B cell (primary cell): ENCODE data around the gene SYNE1. TPM values are rescaled to one million over a fixed set of nuclear protein-coding genes. Genes with fewer than 3 reads are reported as not detected.

Experiments
- ATAC-seq: fragments of 200-7000 bp; cut with Tn5 transposase; one replicate; pipeline ENCODE4 v1.10.0; 2021; ENCODE audit warnings: low read depth, mild to moderate bottlenecking, moderate number of reproducible peaks, moderate library complexity
- CTCF ChIA-PET: fragments of 350-600 bp; sonication (Branson Sonifier 250); formaldehyde crosslinking; loops from one replicate; lab custom pipeline; 2021; ENCODE audit warnings: antibody characterized with exemption, inconsistent platforms; lab: Charles Lee
- POLR2A ChIA-PET: fragments of 350-600 bp; sonication (Branson Sonifier 250); formaldehyde crosslinking; loops from one replicate; lab custom pipeline; 2021; ENCODE audit warnings: antibody characterized with exemption; lab: Charles Lee
- DNase-seq: peaks from one replicate; pipeline ENCODE4 v3.0.0; 2013
- H2AFZ ChIP-seq: 2 replicates; pipeline ENCODE4 v1.6.1; 2012; ENCODE audit warnings: mild to moderate bottlenecking, low read depth, low read length; ENCODE audit not compliant: insufficient read depth, poor library complexity, severe bottlenecking
- H3K27ac ChIP-seq, 2 donors: 1 replicate in 1 of 2; 2 replicates in 1 of 2; pipeline ENCODE4 v1.5.1; 2012 to 2013; ENCODE audit warnings: low read length in 2 of 2, mild to moderate bottlenecking in 2 of 2, moderate library complexity in 1 of 2
- H3K27me3 ChIP-seq, 4 experiments: fragments of 200-600 bp in 1 of 4; sonication (generic) in 1 of 4; replicated peaks in 1 of 4; 1 replicate in 2 of 4; 2 replicates in 2 of 4; pipeline versions ENCODE4 v1.6.1 to v1.7.0; 2013 to 2016; ENCODE audit warnings: low read length in 3 of 4, mild to moderate bottlenecking in 2 of 4, mixed read lengths in 1 of 4, moderate library complexity in 1 of 4; ENCODE audit not compliant: insufficient read depth in 4 of 4, control insufficient read depth in 3 of 4; ENCODE audit errors: control extremely low read depth in 1 of 4
- H3K36me3 ChIP-seq, 2 experiments: replicated peaks in 1 of 2; 1 replicate in 1 of 2; 2 replicates in 1 of 2; pipeline versions ENCODE4 v1.6.1 to v1.7.1; 2013; ENCODE audit warnings: low read length in 1 of 2; ENCODE audit not compliant: insufficient read depth in 2 of 2, control insufficient read depth in 1 of 2; ENCODE audit errors: control extremely low read depth in 1 of 2, extremely low read depth in 1 of 2
- H3K4me1 ChIP-seq, 2 donors: fragments of 200-600 bp in 1 of 2; sonication (generic) in 1 of 2; 1 replicate in 1 of 2; 2 replicates in 1 of 2; pipeline versions ENCODE4 v1.5.1 to v1.6.1; 2013 to 2017; ENCODE audit warnings: low read length in 2 of 2; ENCODE audit not compliant: control insufficient read depth in 2 of 2, insufficient read depth in 2 of 2
- H3K4me2 ChIP-seq: replicated peaks from 2 replicates; pipeline ENCODE3; 2012; ENCODE audit warnings: mild to moderate bottlenecking, low read depth, low read length; ENCODE audit not compliant: poor library complexity, severe bottlenecking
- H3K4me3 ChIP-seq, 5 experiments: fragments of 200-600 bp in 1 of 5; sonication (generic) in 1 of 5; 1 replicate in 3 of 5; 2 replicates in 2 of 5; pipeline versions ENCODE4 v1.5.1 to v1.7.0; 2011 to 2016; ENCODE audit warnings: low read length in 4 of 5, mild to moderate bottlenecking in 4 of 5, low read depth in 2 of 5, control low read depth in 1 of 5, moderate library complexity in 1 of 5; ENCODE audit not compliant: insufficient read depth in 1 of 5; ENCODE audit errors: control extremely low read depth in 1 of 5, extremely low read depth in 1 of 5
- H3K79me2 ChIP-seq: fragments of 200-600 bp; sonication (generic); one replicate; pipeline ENCODE4 v1.6.0; 2016; ENCODE audit warnings: low read length; ENCODE audit not compliant: control insufficient read depth, insufficient read depth
- H3K9ac ChIP-seq: fragments of 200-600 bp; sonication (generic); 2 replicates; pipeline ENCODE4 v1.6.1; 2017; ENCODE audit warnings: mild to moderate bottlenecking, low read length, moderate library complexity
- H3K9me3 ChIP-seq, 3 donors: one replicate each; pipeline versions ENCODE4 v1.6.1 to v1.7.1; 2013; ENCODE audit warnings: low read length in 2 of 3; ENCODE audit not compliant: control insufficient read depth in 2 of 3, insufficient read depth in 1 of 3; ENCODE audit errors: control extremely low read depth in 1 of 3
- H4K20me1 ChIP-seq: 2 replicates; pipeline ENCODE4 v1.6.0; 2012; ENCODE audit warnings: mild to moderate bottlenecking, low read length; ENCODE audit not compliant: insufficient read depth, control insufficient read depth, poor library complexity, severe bottlenecking
- H3K27ac Mint-ChIP-seq: one replicate; pipeline ENCODE4 v1.8.0; 2021; ENCODE audit warnings: mixed read lengths
- H3K27me3 Mint-ChIP-seq: one replicate; pipeline ENCODE4 v1.8.0; 2021; ENCODE audit warnings: mixed read lengths
- H3K4me1 Mint-ChIP-seq: one replicate; pipeline ENCODE4 v1.8.0; 2021; ENCODE audit warnings: mixed read lengths
- H3K4me3 Mint-ChIP-seq: one replicate; pipeline ENCODE4 v1.8.0; 2021; ENCODE audit warnings: mixed read lengths
- H3K9me3 Mint-ChIP-seq: one replicate; pipeline ENCODE4 v1.8.0; 2022; ENCODE audit warnings: mixed read lengths; ENCODE audit not compliant: insufficient read depth
- EZH2 ChIP-seq: IDR thresholded peaks from 2 replicates; pipeline ENCODE4 v1.6.1; 2012; ENCODE audit warnings: borderline replicate concordance, low read depth, mild to moderate bottlenecking, moderate library complexity, low read length; ENCODE audit not compliant: insufficient read depth, poor library complexity, severe bottlenecking
- WGBS: methylation state at CpG from one replicate; pipeline ENCODE4 v1.1.5; 2013; ENCODE audit warnings: missing lambda C conversion rate; ENCODE audit not compliant: insufficient coverage; 5-methylcytosine and 5-hydroxymethylcytosine counted together
- intact Hi-C: fragments of 100-400 bp; cut with micrococcal nuclease; formaldehyde crosslinking; loops from one replicate; pipeline ENCODE4 v1.10.0; 2022
- polyA plus RNA-seq: library from polyadenylated mRNA; depleted of rRNA; stranded (reverse); fragments of >200 nt; gene quantifications from 2 replicates; pipeline ENCODE4 v1.2.3, GENCODE V29; 2012
- total RNA-seq, 2 donors: library from RNA; stranded (reverse); fragments of 120-200 nt in 1 of 2; gene quantifications; 1 replicate in 1 of 2; 2 replicates in 1 of 2; pipeline versions ENCODE4 v1.2.3 to v1.2.4, GENCODE V29; 2013 to 2022
- TF ChIP-seq, protein P1 (sequence below): fragments of 200-600 bp; IDR thresholded peaks from one replicate; pipeline ENCODE4 v1.8.0; 2022; ENCODE audit warnings: antibody characterized with exemption, mild to moderate bottlenecking

Gene SYNE1
- total and polyA plus RNA-seq, 2 donors (not counting 1 experiment from before 2014, with no cell fraction given): 49.2 to 108 TPM

DNA sequence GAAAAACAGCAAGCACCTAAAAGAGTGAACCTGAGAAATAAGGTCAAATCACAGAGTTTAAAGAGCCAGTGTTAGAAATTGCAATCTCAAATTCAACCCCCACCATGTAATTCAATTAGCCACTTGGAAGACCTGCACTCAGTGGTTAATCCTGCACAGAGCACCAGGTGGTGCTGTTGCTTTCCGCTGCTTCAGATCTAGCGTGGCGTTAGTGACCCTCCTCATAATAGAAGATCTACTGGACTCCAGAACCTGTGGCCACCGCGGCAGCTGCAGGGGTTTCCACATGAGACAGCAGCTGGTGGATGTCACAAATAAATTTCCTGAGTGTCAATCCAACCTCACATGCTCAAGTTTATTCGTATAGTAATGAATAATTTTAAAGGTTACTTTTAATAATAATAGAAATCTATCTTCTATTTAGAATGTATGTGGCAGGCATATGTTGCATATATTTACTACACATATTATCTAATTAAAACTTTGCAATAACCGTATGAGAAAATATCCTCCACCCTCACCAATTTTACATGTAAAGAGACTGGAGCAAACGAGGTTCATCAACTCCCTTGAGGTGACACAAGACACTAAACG lies 84.4 kb downstream of the SYNE1 start:
- peaks cover 9% of the 10 kb centered on the region for H3K27me3 Mint-ChIP-seq
- peaks cover 0 to 5% (median 0%) of the 10 kb centered on the region in 3 donors for H3K9me3 ChIP-seq
- no peaks in the 10 kb centered on the region for H3K36me3 ChIP-seq
- H4K20me1 ChIP-seq: no peaks in the 10 kb centered on the region
- no peaks in the 10 kb centered on the region for H3K4me1 ChIP-seq
- ChIA-PET CTCF (no interaction called here), POLR2A (no interaction called here)
- H3K4me1 Mint-ChIP-seq: no peaks in the 10 kb centered on the region
- no peak overlapping the region for H3K4me3 ChIP-seq
- 0% methylated on average over 3 of the region's 9 CpGs for WGBS
- intact Hi-C loops: no loop called here
- no peak overlapping the region for H3K27ac ChIP-seq
- H3K9ac ChIP-seq: no peak overlapping the region
- H3K27ac Mint-ChIP-seq: no peak overlapping the region
- peak; percentile 13 for DNase-seq
- no peak overlapping the region for H3K4me2 ChIP-seq
- peaks cover 12% of the 10 kb centered on the region for H3K9me3 Mint-ChIP-seq
- H3K4me3 Mint-ChIP-seq: no peak overlapping the region
- TF ChIP-seq, protein P1, sequence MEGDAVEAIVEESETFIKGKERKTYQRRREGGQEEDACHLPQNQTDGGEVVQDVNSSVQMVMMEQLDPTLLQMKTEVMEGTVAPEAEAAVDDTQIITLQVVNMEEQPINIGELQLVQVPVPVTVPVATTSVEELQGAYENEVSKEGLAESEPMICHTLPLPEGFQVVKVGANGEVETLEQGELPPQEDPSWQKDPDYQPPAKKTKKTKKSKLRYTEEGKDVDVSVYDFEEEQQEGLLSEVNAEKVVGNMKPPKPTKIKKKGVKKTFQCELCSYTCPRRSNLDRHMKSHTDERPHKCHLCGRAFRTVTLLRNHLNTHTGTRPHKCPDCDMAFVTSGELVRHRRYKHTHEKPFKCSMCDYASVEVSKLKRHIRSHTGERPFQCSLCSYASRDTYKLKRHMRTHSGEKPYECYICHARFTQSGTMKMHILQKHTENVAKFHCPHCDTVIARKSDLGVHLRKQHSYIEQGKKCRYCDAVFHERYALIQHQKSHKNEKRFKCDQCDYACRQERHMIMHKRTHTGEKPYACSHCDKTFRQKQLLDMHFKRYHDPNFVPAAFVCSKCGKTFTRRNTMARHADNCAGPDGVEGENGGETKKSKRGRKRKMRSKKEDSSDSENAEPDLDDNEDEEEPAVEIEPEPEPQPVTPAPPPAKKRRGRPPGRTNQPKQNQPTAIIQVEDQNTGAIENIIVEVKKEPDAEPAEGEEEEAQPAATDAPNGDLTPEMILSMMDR: peak; percentile 45
- TF ChIP-seq EZH2: no peak
- no peak for ATAC-seq
- no peak overlapping the region for H2AFZ ChIP-seq
- peaks cover 0 to 3% (median 0%) of the 10 kb centered on the region in 4 experiments for H3K27me3 ChIP-seq
- H3K79me2 ChIP-seq: no peaks in the 10 kb centered on the region

DNA sequence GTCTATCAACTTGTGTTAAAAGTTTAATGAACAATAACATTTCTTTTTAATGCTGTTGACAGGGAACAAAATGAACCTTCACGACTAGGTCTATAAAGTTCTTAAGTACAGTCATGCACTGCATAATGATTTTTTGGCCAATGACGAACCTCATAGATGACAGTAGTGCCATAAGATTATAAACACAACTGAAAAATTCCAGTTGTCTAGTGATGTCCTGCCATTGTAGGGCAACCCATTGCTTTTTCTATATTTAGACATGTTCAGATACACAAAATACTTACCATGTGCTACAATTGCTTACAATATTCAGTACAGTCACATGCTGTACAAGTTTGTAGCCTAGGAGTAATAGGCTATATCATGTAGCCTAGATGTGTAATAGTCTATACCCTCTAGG lies 93.6 kb downstream of the SYNE1 start:
- Mint-ChIP-seq H3K27ac (no peak overlapping the region), H3K4me1 (no peaks in the 10 kb centered on the region), H3K4me3 (no peak overlapping the region), H3K27me3 (no peaks in the 10 kb centered on the region), H3K9me3 (no peaks in the 10 kb centered on the region)
- no CpG with 5 or more reads among the region's 2 CpGs for WGBS
- H3K4me1 ChIP-seq: no peaks in the 10 kb centered on the region
- H3K9me3 ChIP-seq: no peaks in the 10 kb centered on the region
- H3K79me2 ChIP-seq: no peaks in the 10 kb centered on the region
- H3K9ac ChIP-seq: no peak overlapping the region
- intact Hi-C loops: no loop called here
- no peak overlapping the region for H3K4me2 ChIP-seq
- ATAC-seq (no peak), DNase-seq (no peak)
- no peaks in the 10 kb centered on the region for H3K27me3 ChIP-seq
- no peaks in the 10 kb centered on the region for H3K36me3 ChIP-seq
- no peaks in the 10 kb centered on the region for H4K20me1 ChIP-seq
- CTCF ChIA-PET: no interaction called here
- H3K27ac ChIP-seq: no peak overlapping the region
- POLR2A ChIA-PET: no interaction called here
- TF ChIP-seq EZH2: no peak
- TF ChIP-seq, protein P1: no peak
- no peak overlapping the region for H2AFZ ChIP-seq
- H3K4me3 ChIP-seq: no peak overlapping the region
